ENCODE data around the gene FUT7. TPM values are rescaled to one million over a fixed set of nuclear protein-coding genes. Genes with fewer than 3 reads are reported as not detected.

Gene FUT7
- total RNA-seq, 1 experiment from 2014 or later: not detected

- Histone ChIP-seq H3K4me2 (ENCODE audit: insufficient read depth, insufficient read length, low read length) (no peak overlapping the region), H3K27me3 (ENCODE audit: insufficient read depth, low read length) (peaks cover 7% of the 10 kb centered on the region; the same call in 1 of the 2 replicates), H3K79me2 (ENCODE audit: insufficient read depth, low read length) (0 out of 2 replicates have a peak, but pooled peaks cover 1% of the 10 kb centered on the region), H3K56ac (ENCODE audit: insufficient read length, low read depth, low read length) (no peak overlapping the region), H4K5ac (ENCODE audit: insufficient read length, low read depth, low read length) (no peak overlapping the region), H3K23ac (ENCODE audit: insufficient read length, low read depth, low read length) (no peak overlapping the region), H3K9ac (ENCODE audit: extremely low read depth, insufficient read length, low read length) (no peak overlapping the region), H4K91ac (ENCODE audit: insufficient read length, low read depth, low read length) (no peak overlapping the region), H3K18ac (ENCODE audit: insufficient read length, low read depth, low read length) (no peak overlapping the region), H3K4ac (ENCODE audit: low read depth, low read length) (no peak overlapping the region), H2BK5ac (ENCODE audit: insufficient read length, low read length) (no peak overlapping the region), H2AFZ (ENCODE audit: low read length) (no peak overlapping the region), H2BK12ac (ENCODE audit: insufficient read length, low read depth, low read length) (no peak overlapping the region), H3K14ac (ENCODE audit: insufficient read depth, low read length) (no peak overlapping the region), H2AK5ac (ENCODE audit: insufficient read length, low read length) (no peak overlapping the region), H3K4me1 (ENCODE audit: insufficient read depth, low read length) (no peaks in the 10 kb centered on the region), H2BK15ac (ENCODE audit: low read depth, low read length) (no peak overlapping the region), H4K8ac (replicated peaks; ENCODE audit: insufficient read length, low read depth, low read length) (no peak overlapping the region), H3K23me2 (ENCODE audit: insufficient read length, low read depth, low read length, poor library complexity, severe bottlenecking) (peaks cover 16% of the 10 kb centered on the region), H3K79me1 (ENCODE audit: insufficient read depth, low read depth, low read length, poor library complexity, severe bottlenecking) (no peaks in the 10 kb centered on the region), H2BK120ac (ENCODE audit: low read depth, low read length, poor library complexity, severe bottlenecking) (no peak overlapping the region), H4K20me1 (ENCODE audit: control insufficient read depth, insufficient read depth, insufficient read length) (no peaks in the 10 kb centered on the region), H2BK20ac (ENCODE audit: low read depth, low read length, poor library complexity, severe bottlenecking) (no peak overlapping the region), H3K27ac (ENCODE audit: insufficient read length, low read depth, low read length) (no peak overlapping the region), H3K9me3 (ENCODE audit: control insufficient read depth, low read depth, low read length) (no peaks in the 10 kb centered on the region), H3T11ph (ENCODE audit: low read length) (no peak overlapping the region)
- H3K9me3 Mint-ChIP-seq: no peaks in the 10 kb centered on the region
- H3K4me3 Mint-ChIP-seq: no peak overlapping the region
- no peaks in the 10 kb centered on the region for H3K36me3 Mint-ChIP-seq (ENCODE audit: insufficient read depth in 1 of 3, low read depth in 3 of 3)
- TF ChIP-seq, protein P1, sequence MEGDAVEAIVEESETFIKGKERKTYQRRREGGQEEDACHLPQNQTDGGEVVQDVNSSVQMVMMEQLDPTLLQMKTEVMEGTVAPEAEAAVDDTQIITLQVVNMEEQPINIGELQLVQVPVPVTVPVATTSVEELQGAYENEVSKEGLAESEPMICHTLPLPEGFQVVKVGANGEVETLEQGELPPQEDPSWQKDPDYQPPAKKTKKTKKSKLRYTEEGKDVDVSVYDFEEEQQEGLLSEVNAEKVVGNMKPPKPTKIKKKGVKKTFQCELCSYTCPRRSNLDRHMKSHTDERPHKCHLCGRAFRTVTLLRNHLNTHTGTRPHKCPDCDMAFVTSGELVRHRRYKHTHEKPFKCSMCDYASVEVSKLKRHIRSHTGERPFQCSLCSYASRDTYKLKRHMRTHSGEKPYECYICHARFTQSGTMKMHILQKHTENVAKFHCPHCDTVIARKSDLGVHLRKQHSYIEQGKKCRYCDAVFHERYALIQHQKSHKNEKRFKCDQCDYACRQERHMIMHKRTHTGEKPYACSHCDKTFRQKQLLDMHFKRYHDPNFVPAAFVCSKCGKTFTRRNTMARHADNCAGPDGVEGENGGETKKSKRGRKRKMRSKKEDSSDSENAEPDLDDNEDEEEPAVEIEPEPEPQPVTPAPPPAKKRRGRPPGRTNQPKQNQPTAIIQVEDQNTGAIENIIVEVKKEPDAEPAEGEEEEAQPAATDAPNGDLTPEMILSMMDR (conservative IDR thresholded peaks at IDR 0.05): peak; percentile 77
- peak; percentile 79 for DNase-seq
- H3K27me3 Mint-ChIP-seq (ENCODE audit: low read depth): peaks cover 73% of the 10 kb centered on the region
- H3K27ac Mint-ChIP-seq: no peak overlapping the region
- H3K4me1 Mint-ChIP-seq: peaks cover 5 to 11% of the 10 kb centered on the region in 2 experiments
- WGBS (ENCODE audit: extremely low coverage, insufficient read length, low lambda C conversion rate): no CpG with 5 or more reads among the region's 38 CpGs
These were observed 17.9 kb upstream of the FUT7 start for GRCh38 chr9:137049544-137050449.

All from H9 (cell line).